ENCODE results near the gene P2RX5.

DNA sequence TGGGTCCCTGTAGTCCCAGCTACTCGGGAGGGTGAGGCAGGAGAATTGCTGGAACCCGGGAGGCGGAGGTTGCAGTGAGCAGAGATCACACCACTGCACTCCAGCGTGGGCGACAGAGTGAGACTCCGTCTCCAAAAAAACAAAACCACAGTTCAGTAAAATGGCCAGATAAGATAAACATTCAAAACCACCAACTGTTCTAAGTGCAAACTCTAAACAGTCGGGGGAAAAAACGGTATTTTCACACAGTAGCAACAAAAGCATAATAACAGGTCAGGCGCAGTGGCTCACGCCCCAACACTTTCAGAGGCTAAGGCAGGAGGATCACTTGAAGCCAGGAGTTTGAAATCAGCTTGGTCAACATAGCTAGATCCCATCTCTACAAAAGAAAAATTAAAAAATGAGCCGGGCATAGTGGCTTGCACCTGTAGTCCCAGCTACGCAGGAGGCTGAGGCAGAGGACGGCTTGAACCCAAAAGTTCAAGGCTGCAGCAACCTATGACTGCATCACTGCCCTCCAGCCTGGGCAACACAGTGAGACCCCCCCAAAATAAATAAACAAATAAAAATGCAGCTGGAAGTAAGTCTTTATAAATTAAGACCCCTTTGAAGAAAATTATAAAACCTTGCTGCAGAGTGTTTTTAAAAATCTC, 17.0 kb upstream of the P2RX5 start:
- no peak for TF ChIP-seq POLR2AphosphoS5 (IDR thresholded peaks at IDR 0.05; ENCODE audit: low read depth, low read length)
- TF ChIP-seq, protein P1, sequence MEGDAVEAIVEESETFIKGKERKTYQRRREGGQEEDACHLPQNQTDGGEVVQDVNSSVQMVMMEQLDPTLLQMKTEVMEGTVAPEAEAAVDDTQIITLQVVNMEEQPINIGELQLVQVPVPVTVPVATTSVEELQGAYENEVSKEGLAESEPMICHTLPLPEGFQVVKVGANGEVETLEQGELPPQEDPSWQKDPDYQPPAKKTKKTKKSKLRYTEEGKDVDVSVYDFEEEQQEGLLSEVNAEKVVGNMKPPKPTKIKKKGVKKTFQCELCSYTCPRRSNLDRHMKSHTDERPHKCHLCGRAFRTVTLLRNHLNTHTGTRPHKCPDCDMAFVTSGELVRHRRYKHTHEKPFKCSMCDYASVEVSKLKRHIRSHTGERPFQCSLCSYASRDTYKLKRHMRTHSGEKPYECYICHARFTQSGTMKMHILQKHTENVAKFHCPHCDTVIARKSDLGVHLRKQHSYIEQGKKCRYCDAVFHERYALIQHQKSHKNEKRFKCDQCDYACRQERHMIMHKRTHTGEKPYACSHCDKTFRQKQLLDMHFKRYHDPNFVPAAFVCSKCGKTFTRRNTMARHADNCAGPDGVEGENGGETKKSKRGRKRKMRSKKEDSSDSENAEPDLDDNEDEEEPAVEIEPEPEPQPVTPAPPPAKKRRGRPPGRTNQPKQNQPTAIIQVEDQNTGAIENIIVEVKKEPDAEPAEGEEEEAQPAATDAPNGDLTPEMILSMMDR (IDR thresholded peaks at IDR 0.05), result no peak
- TF ChIP-seq, protein P2, sequence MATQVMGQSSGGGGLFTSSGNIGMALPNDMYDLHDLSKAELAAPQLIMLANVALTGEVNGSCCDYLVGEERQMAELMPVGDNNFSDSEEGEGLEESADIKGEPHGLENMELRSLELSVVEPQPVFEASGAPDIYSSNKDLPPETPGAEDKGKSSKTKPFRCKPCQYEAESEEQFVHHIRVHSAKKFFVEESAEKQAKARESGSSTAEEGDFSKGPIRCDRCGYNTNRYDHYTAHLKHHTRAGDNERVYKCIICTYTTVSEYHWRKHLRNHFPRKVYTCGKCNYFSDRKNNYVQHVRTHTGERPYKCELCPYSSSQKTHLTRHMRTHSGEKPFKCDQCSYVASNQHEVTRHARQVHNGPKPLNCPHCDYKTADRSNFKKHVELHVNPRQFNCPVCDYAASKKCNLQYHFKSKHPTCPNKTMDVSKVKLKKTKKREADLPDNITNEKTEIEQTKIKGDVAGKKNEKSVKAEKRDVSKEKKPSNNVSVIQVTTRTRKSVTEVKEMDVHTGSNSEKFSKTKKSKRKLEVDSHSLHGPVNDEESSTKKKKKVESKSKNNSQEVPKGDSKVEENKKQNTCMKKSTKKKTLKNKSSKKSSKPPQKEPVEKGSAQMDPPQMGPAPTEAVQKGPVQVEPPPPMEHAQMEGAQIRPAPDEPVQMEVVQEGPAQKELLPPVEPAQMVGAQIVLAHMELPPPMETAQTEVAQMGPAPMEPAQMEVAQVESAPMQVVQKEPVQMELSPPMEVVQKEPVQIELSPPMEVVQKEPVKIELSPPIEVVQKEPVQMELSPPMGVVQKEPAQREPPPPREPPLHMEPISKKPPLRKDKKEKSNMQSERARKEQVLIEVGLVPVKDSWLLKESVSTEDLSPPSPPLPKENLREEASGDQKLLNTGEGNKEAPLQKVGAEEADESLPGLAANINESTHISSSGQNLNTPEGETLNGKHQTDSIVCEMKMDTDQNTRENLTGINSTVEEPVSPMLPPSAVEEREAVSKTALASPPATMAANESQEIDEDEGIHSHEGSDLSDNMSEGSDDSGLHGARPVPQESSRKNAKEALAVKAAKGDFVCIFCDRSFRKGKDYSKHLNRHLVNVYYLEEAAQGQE (IDR thresholded peaks at IDR 0.05; ENCODE audit: insufficient read depth in 1 of 2, low read depth in 2 of 2, low read length in 1 of 2), result no peak

All from Panc1 (cell line).